Measurements from ENCODE around the gene TNFAIP8L2. TPM values are rescaled to one million over a fixed set of nuclear protein-coding genes. Genes with fewer than 3 reads are reported as not detected.

The TNFAIP8L2 gene
- total RNA-seq, 1 donor from 2014 or later, result 17.8 TPM

GRCh38 chr1:151134396-151134795 lies 22.1 kb upstream of the TNFAIP8L2 start:
- H3K9me3 ChIP-seq, result no peaks in the 10 kb centered on the region
- H3K27ac ChIP-seq, result no peak overlapping the region
- DNase-seq, result no peak
- intact Hi-C loops (cut with DNase I), result no loop called here
- ATAC-seq, result no peak
- peaks cover 5% of the 10 kb centered on the region for H3K36me3 ChIP-seq
- H3K4me1 ChIP-seq, result peaks cover 23% of the 10 kb centered on the region
- no peak for TF ChIP-seq CTCF (IDR thresholded peaks at IDR 0.05)
- H3K4me3 ChIP-seq, result no peak overlapping the region
- H3K27me3 ChIP-seq (ENCODE audit: low read depth), result no peaks in the 10 kb centered on the region

GRCh38 chr1:151134991-151135390 lies 21.5 kb upstream of the TNFAIP8L2 start:
- Histone ChIP-seq H3K27me3 (ENCODE audit: low read depth) (no peaks in the 10 kb centered on the region), H3K4me1 (peaks cover 23% of the 10 kb centered on the region), H3K4me3 (no peak overlapping the region), H3K36me3 (peaks cover 9% of the 10 kb centered on the region), H3K27ac (no peak overlapping the region), H3K9me3 (no peaks in the 10 kb centered on the region)
- intact Hi-C loops (cut with DNase I), result no loop called here
- ATAC-seq, result no peak
- no peak for DNase-seq
- TF ChIP-seq CTCF (IDR thresholded peaks at IDR 0.05), result no peak

GRCh38 chr1:151135433-151136385 lies 20.7 kb upstream of the TNFAIP8L2 start:
- no peak overlapping the region for H3K4me3 ChIP-seq
- peaks cover 19% of the 10 kb centered on the region for H3K4me1 ChIP-seq
- DNase-seq (no peak), ATAC-seq (no peak)
- intact Hi-C loops (cut with DNase I), result no loop called here
- no peak overlapping the region for H3K27ac ChIP-seq
- no peak for TF ChIP-seq CTCF (IDR thresholded peaks at IDR 0.05)
- peaks cover 9% of the 10 kb centered on the region for H3K36me3 ChIP-seq
- no peaks in the 10 kb centered on the region for H3K27me3 ChIP-seq (ENCODE audit: low read depth)
- H3K9me3 ChIP-seq, result no peaks in the 10 kb centered on the region

- ATAC-seq (no peak), DNase-seq (no peak)
- H3K9me3 ChIP-seq, result no peaks in the 10 kb centered on the region
- H3K27me3 ChIP-seq (ENCODE audit: low read depth), result no peaks in the 10 kb centered on the region
- TF ChIP-seq CTCF (IDR thresholded peaks at IDR 0.05), result no peak
- no peak overlapping the region for H3K27ac ChIP-seq
- H3K4me1 ChIP-seq, result no peaks in the 10 kb centered on the region
- intact Hi-C loops (cut with DNase I), result no loop called here
- H3K4me3 ChIP-seq, result no peak overlapping the region
- H3K36me3 ChIP-seq, result peaks cover 9% of the 10 kb centered on the region
Measured at GRCh38 chr1:151137789-151138188, 18.7 kb upstream of the TNFAIP8L2 start.

GRCh38 chr1:151142411-151143056 lies 13.9 kb upstream of the TNFAIP8L2 start:
- ATAC-seq (no peak), DNase-seq (no peak)
- no peak overlapping the region for H3K4me3 ChIP-seq
- peaks cover 26% of the 10 kb centered on the region for H3K4me1 ChIP-seq
- no peaks in the 10 kb centered on the region for H3K27me3 ChIP-seq (ENCODE audit: low read depth)
- no peaks in the 10 kb centered on the region for H3K9me3 ChIP-seq
- TF ChIP-seq CTCF (IDR thresholded peaks at IDR 0.05), result no peak
- intact Hi-C loops (cut with DNase I), result no loop called here
- H3K36me3 ChIP-seq, result peaks cover 5% of the 10 kb centered on the region
- no peak overlapping the region for H3K27ac ChIP-seq

All from lower lobe of right lung (tissue), 2 donors.